Gastrocnemius medialis (tissue), 4 donors: Measurements from ENCODE around the gene GJA10. TPM values are rescaled to one million over a fixed set of nuclear protein-coding genes. Genes with fewer than 3 reads are reported as not detected.

Source experiments
- ATAC-seq, 2 donors: fragments of 150-250 bp; one replicate each; pipeline ENCODE4 v1.9.1; 2016
- DNase-seq, 2 donors: peaks; one replicate each; pipeline ENCODE4 v3.0.0-alpha.2; 2019
- H3K27ac ChIP-seq, 4 donors: fragments of 200-600 bp; sonication (generic); 1 replicate in 1 of 4; 2 replicates in 3 of 4; pipeline ENCODE4 v1.5.1; 2016 to 2018; ENCODE audit warnings: mild to moderate bottlenecking in 2 of 4, moderate library complexity in 1 of 4
- H3K27me3 ChIP-seq, 3 donors: fragments of 200-600 bp; sonication (generic) in 2 of 3; 1 replicate in 1 of 3; 2 replicates in 2 of 3; pipeline versions ENCODE4 v1.5.1 to v1.6.0; 2016 to 2019; ENCODE audit warnings: mild to moderate bottlenecking in 1 of 3, moderate library complexity in 1 of 3
- H3K36me3 ChIP-seq, 2 donors: fragments of 200-600 bp; sonication (generic) in 1 of 2; one replicate each; pipeline ENCODE4 v1.5.1; 2017 to 2018
- H3K4me1 ChIP-seq, 2 donors: fragments of 200-600 bp; sonication (generic) in 1 of 2; one replicate each; pipeline ENCODE4 v1.5.1; 2016 to 2017; ENCODE audit warnings: mild to moderate bottlenecking in 2 of 2
- H3K4me3 ChIP-seq, 4 donors: fragments of 200-600 bp; sonication (generic) in 3 of 4; 1 replicate in 1 of 4; 2 replicates in 3 of 4; pipeline ENCODE4 v1.5.1; 2016 to 2019; ENCODE audit warnings: mild to moderate bottlenecking in 2 of 4
- H3K9me3 ChIP-seq, 3 donors: fragments of 200-600 bp; sonication (generic) in 2 of 3; 1 replicate in 1 of 3; 2 replicates in 2 of 3; pipeline ENCODE4 v1.5.1; 2016 to 2019
- POLR2A ChIP-seq, 2 donors: fragments of 450-650 bp; IDR thresholded peaks; one replicate each; pipeline ENCODE4 v1.6.1; 2017; ENCODE audit warnings: antibody characterized with exemption in 2 of 2, mild to moderate bottlenecking in 2 of 2, moderate library complexity in 2 of 2
- in situ Hi-C, 4 donors: fragments of 200-750 bp; cut with MboI; loops; one replicate each; pipeline versions ENCODE4 v1.15.0 to v1.8.0; 2017; ENCODE audit warnings: low sequenced_read_pairs in 4 of 4
- intact Hi-C: fragments of 100-400 bp; cut with DNase I; formaldehyde crosslinking; loops from one replicate; pipeline ENCODE4 v1.15.1; 2023; ENCODE audit warnings: low total_unique reads
- total RNA-seq, 4 donors: library from RNA; depleted of rRNA; stranded (reverse); fragments of >200 nt; gene quantifications; one replicate each; pipeline versions ENCODE4 v1.1.0 to v1.2.3, GENCODE V29; 2016
- TF ChIP-seq, protein P1 (sequence below), 5 experiments: fragments of 450-650 bp in 3 of 5; fragments of 200-600 bp in 2 of 5; sonication (generic) in 2 of 5; IDR thresholded peaks in 4 of 5; conservative IDR thresholded peaks in 1 of 5; 1 replicate in 4 of 5; 2 replicates in 1 of 5; pipeline ENCODE4 v1.5.1; 2016 to 2019; ENCODE audit warnings: antibody characterized with exemption in 5 of 5, mild to moderate bottlenecking in 3 of 5, moderate library complexity in 3 of 5

Gene GJA10
- total RNA-seq, 4 donors from 2014 or later = not detected

DNA sequence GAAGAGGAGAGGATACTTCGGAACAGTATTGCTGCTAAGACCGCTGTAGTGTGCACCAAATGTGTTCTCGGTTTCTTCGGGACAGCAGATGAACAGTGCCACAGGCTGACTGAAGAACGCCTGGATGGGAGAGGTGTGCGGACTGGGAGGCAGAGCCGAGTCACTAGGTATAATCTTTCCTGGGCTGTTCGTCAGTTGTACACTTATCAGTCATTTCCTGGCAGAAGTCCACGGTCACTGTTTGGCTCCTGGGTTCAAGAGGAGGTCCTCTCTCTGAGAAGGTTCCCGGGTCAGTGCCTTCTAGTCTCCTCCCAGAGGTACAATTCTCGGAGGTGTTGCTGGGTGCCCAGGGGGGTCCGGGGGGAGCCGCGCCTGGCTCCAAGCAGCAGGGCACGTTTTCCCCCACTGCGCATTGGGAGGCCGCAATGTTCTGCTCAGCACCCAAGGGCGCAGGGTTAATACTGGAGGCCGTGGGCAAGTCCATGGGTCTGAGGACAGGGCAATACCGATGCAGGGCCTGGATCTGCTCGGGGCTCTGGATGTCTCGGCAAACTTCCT, 38.1 kb downstream of the GJA10 start:
- no peak overlapping the region for H3K4me3 ChIP-seq
- TF ChIP-seq, protein P1, sequence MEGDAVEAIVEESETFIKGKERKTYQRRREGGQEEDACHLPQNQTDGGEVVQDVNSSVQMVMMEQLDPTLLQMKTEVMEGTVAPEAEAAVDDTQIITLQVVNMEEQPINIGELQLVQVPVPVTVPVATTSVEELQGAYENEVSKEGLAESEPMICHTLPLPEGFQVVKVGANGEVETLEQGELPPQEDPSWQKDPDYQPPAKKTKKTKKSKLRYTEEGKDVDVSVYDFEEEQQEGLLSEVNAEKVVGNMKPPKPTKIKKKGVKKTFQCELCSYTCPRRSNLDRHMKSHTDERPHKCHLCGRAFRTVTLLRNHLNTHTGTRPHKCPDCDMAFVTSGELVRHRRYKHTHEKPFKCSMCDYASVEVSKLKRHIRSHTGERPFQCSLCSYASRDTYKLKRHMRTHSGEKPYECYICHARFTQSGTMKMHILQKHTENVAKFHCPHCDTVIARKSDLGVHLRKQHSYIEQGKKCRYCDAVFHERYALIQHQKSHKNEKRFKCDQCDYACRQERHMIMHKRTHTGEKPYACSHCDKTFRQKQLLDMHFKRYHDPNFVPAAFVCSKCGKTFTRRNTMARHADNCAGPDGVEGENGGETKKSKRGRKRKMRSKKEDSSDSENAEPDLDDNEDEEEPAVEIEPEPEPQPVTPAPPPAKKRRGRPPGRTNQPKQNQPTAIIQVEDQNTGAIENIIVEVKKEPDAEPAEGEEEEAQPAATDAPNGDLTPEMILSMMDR (IDR thresholded peaks at IDR 0.05 in 4 of 5, conservative IDR thresholded peaks at IDR 0.05 in 1 of 5) = no peak
- no peak for TF ChIP-seq POLR2A (IDR thresholded peaks at IDR 0.05)
- no peaks in the 10 kb centered on the region for H3K9me3 ChIP-seq
- no peaks in the 10 kb centered on the region for H3K27me3 ChIP-seq
- H3K27ac ChIP-seq = no peak overlapping the region
- no peak for DNase-seq
- H3K4me1 ChIP-seq = no peaks in the 10 kb centered on the region
- intact Hi-C loops = no loop called here
- peaks cover 0 to 18% of the 10 kb centered on the region in 2 donors for H3K36me3 ChIP-seq
- ATAC-seq = no peak
- in situ Hi-C loops = loop anchor here in 2 of 4 donors (10.0 kb wide), 1 partner anchor 462 kb away; no protein-coding TSS in a partner anchor

GRCh38 chr6:89934685-89935366, 40.6 kb downstream of the GJA10 start:
- no peaks in the 10 kb centered on the region for H3K27me3 ChIP-seq
- intact Hi-C loops (no loop called here), in situ Hi-C loops (loop anchor here in 3 of 4 donors (5.0 to 10.0 kb wide), 2 partner anchors 460 to 547 kb away; no protein-coding TSS in a partner anchor)
- peaks cover 0 to 18% of the 10 kb centered on the region in 2 donors for H3K36me3 ChIP-seq
- H3K4me3 ChIP-seq = no peak overlapping the region
- H3K27ac ChIP-seq = no peak overlapping the region
- TF ChIP-seq, protein P1 (IDR thresholded peaks at IDR 0.05 in 4 of 5, conservative IDR thresholded peaks at IDR 0.05 in 1 of 5) = no peak
- no peak for TF ChIP-seq POLR2A (IDR thresholded peaks at IDR 0.05)
- no peaks in the 10 kb centered on the region for H3K4me1 ChIP-seq
- DNase-seq = no peak
- no peaks in the 10 kb centered on the region for H3K9me3 ChIP-seq
- no peak for ATAC-seq

DNA sequence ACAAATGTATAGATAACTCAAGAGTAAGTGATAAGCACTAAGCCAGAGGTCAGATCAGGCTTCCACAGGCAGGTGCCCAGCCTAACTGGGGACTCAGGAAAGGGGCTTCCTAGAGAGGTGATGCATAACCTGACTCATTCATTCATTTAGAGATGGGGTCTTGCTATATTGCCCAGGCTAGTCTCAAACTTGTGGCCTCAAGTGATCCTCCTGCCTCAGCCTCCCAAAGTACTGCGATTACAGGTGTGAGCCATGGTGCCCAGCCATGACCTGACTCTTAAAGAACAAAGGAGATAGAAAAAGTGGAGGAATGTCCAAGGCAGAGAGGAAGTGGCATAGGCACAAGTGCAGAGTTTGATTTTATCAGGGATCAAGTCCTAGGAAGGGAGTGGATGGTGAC, 41.9 kb downstream of the GJA10 start:
- TF ChIP-seq, protein P1 (IDR thresholded peaks at IDR 0.05 in 4 of 5, conservative IDR thresholded peaks at IDR 0.05 in 1 of 5) = no peak
- TF ChIP-seq POLR2A (IDR thresholded peaks at IDR 0.05) = no peak
- peaks cover 0 to 18% of the 10 kb centered on the region in 2 donors for H3K36me3 ChIP-seq

DNA sequence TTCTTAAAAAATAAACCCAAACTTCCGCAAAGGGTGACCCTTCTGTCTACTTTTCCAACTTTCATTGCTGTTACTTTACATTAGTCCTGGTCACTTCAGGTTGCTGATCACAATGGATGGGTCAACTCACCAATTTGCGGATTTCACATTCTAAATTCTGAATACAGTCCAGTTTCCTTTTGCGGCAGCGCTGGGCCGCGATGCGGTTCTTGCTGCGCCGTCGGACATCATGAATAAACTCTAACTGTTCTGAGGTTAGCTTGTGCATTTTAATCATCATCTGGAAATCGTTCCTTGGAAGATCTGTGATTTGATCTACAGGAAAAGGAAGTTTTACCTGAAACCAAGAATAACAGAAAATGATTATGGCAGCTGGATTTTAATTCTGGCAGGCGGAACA, 43.7 kb downstream of the GJA10 start:
- no peak for TF ChIP-seq POLR2A (IDR thresholded peaks at IDR 0.05)
- TF ChIP-seq, protein P1 (IDR thresholded peaks at IDR 0.05 in 4 of 5, conservative IDR thresholded peaks at IDR 0.05 in 1 of 5) = no peak
- Histone ChIP-seq H3K27me3 (no peaks in the 10 kb centered on the region), H3K4me1 (peaks cover 21 to 27% of the 10 kb centered on the region in 2 donors), H3K9me3 (no peaks in the 10 kb centered on the region), H3K27ac (no peak overlapping the region), H3K36me3 (peaks cover 0 to 8% of the 10 kb centered on the region in 2 donors), H3K4me3 (no peak overlapping the region)
- intact Hi-C loops = no loop called here
- no peak for DNase-seq
- no peak for ATAC-seq
- in situ Hi-C loops = loop anchor here in 3 of 4 donors (5.0 to 10.0 kb wide), 2 partner anchors 457 to 544 kb away; no protein-coding TSS in a partner anchor

More for the DNA sequence above, 41.9 kb downstream of the GJA10 start:
- no peak overlapping the region for H3K27ac ChIP-seq
- in situ Hi-C loops (loop anchor here in 3 of 4 donors (5.0 to 10.0 kb wide), 2 partner anchors 459 to 546 kb away; no protein-coding TSS in a partner anchor), intact Hi-C loops (no loop called here)
- DNase-seq (no peak), ATAC-seq (no peak)
- H3K27me3 ChIP-seq = no peaks in the 10 kb centered on the region
- H3K9me3 ChIP-seq = no peaks in the 10 kb centered on the region
- peaks cover 10 to 11% of the 10 kb centered on the region in 2 donors for H3K4me1 ChIP-seq
- H3K4me3 ChIP-seq = no peak overlapping the region
